Head of caudate nucleus (tissue), 42 donors: ENCODE results near the gene BMP4.
"Not testable (repeated sequence)": the region's sequence is repeated elsewhere in the genome, so short reads cannot be mapped to it uniquely, and the experiment has no call there.

Experiments used
- DNase-seq, 42 donors: peaks; one replicate each; pipeline versions ENCODE4 v3.0.0 to v3.0.0-alpha.2; 2020 to 2021; ENCODE audit warnings: mixed read lengths in 7 of 42
- intact Hi-C: fragments of 100-400 bp; cut with DNase I; formaldehyde crosslinking; loops from one replicate; pipeline ENCODE4 v1.15.0; 2022

Gene BMP4

GRCh38 chr14:53956427-53957201 is at the start of gene BMP4:
Gene BMP4, minus strand, starts transcription at chr14:53956825. Its CDS starts 4,603 bp downstream, at chr14:53952222.
- peak in 2 of 42 donors; percentile 29 to 36 for DNase-seq
- intact Hi-C loops: no loop called here

DNA sequence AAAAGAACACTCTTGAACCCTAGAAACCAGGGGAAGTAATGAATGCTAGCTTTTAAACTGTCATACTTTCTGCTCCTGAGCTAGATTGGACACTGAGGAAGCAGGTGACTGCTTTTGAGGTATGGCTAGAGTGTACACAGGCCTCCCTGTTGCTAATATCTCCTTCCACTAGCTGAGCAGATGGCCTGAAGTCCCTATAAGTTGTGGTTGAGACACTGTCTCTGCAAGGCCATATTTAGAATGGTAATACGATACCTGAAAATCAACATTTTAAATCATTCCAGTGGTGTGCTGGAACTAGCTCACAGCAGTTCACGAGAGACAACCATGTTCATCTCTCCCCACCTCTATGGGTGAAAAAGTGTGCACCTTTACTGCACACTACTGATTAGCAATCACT is 46.4 kb upstream of the BMP4 start:
- intact Hi-C loops: no loop called here
- no peak for DNase-seq

GRCh38 chr14:54002653-54003052 is 46.0 kb upstream of the BMP4 start:
- DNase-seq: no peak
- intact Hi-C loops: no loop called here

DNA sequence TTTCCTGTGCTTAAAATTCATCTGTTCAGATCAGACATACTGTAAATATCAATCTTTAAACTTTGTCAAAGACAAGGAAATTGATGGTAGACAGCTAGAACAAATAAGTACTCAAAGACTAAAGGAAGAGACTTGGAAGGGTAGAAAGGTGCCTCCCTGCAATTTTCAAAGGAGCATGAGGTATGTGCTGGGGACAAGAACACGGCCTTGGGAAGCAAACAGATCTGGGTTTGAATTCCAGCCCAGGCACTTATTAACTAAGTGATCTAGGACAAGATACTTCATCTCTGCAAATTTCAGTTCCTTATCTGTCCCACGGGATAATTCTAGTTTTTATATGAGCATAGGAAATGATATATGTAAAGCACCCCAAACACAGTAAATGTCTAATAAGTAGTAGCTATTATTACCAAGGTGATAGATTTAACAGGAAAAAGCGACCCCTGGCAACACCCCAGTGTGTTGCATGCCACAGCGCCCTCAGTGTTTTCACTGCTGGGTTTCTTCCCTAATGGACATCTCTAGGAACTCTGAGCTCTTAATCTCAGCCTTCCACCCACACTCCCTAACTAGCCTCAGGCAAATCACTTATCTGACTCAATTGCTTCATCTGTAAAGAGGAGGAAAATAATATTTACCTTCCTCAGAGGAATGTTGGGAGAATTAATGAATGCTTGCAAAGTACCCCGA is 44.7 kb upstream of the BMP4 start:
- DNase-seq: no peak
- intact Hi-C loops: no loop called here

DNA sequence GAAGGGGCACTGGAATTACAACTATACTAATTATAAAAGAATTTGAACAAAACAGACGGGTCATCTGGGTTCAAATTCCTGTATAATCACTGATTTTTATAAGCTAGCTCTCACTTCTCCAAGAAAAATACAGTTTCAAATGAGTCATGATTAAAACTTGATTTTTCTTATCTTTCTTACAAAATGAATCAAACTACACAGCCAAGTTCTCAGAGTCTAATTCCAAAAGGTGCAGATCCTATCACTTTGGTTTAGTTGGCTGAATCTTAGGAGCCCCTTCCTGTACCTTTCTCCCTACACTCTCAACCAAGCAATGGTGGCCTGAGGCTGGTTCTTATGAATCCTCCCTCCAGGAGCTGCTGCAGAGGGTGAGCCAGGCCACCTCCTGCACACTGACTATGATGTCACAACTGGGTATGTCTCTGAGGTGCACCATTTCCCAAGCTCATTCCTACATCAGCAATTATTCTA is 43.8 kb upstream of the BMP4 start:
- intact Hi-C loops: no loop called here
- DNase-seq: no peak

DNA sequence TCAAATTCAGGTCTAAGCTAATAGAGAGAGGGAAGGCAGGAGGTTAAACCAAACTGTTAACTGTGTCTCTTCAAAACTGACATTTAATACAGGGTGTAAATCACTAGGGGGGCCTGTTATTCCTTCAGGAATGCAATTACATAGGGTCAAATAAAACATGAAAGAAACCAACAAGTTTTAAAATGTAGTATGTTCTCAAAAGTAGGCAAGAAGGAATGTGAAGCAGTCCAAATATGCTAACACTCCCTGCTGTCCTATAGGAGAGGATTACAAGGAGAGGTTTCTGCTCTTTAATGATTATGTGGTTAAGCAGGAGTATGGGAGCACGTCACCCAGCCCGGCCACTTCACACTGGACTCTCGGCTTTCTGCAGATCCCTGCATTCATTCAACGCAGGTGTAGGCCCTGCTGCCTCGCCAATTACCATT is 42.5 kb upstream of the BMP4 start:
- DNase-seq: no peak
- intact Hi-C loops: no loop called here

GRCh38 chr14:53996041-53996440 is 39.4 kb upstream of the BMP4 start:
- DNase-seq: no peak
- intact Hi-C loops: no loop called here

- intact Hi-C loops: no loop called here
- DNase-seq: no peak
Observed at GRCh38 chr14:53993920-53994607, 37.4 kb upstream of the BMP4 start.

- DNase-seq: no peak
- intact Hi-C loops: no loop called here
Observed at GRCh38 chr14:53990978-53991377, 34.4 kb upstream of the BMP4 start.

DNA sequence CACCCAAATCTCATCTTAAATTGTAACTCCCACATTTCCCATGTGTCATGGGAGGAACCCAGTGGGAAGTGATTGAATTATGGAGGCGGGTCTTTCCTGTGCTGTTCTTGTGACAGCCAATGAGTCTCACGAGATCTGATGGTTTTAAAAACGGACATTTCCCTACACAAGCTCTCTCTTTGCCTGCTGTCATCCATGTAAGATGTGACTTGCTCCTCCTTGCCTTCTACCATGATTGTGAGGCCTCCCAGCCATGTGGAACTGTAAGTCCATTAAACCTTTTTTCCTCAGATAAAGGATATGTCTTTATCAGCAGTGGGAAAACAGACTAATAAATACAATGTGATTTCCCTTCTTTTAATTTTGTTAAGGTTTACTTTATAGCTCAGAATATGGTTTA is 30.1 kb upstream of the BMP4 start:
- DNase-seq, intact Hi-C loops: not testable (repeated sequence)

DNA sequence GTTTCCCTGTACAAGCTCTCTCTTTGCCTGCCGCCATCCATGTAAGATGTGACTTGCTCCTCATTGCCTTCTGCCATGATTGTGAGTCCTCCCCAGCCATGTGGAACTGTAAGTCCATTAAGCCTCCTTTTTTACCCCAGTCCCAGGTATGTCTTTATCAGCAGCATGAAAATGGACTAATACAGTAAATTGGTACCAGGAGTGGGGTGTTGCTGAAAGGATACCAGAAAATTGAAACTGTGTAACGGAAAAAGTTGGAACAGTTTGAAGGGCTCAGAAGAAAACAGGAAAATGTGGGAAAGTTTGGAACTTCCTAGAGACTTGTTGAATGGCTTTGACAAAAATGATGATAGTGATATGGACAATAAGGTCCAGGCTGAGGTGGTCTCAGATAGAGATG is 28.3 kb upstream of the BMP4 start:
- DNase-seq, intact Hi-C loops: not testable (repeated sequence)

DNA sequence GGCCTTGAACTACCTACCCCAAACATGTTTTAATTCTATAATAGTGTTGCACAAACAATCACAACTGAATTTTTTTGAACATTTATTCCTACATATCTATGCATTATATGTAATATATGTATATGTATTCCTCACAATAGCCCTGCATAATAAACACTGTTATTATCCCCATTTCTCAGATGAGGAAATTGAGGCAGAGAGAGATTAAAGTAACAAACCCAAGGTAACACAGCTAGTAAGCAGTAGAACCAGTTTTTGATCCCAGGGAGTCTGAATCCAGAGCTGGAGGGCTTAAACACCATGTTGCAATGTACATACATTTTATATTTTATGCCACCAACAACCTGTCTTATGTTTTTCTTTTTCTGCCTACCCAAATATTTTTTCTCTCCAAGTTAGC is 26.5 kb upstream of the BMP4 start:
- no peak for DNase-seq
- intact Hi-C loops: no loop called here

DNA sequence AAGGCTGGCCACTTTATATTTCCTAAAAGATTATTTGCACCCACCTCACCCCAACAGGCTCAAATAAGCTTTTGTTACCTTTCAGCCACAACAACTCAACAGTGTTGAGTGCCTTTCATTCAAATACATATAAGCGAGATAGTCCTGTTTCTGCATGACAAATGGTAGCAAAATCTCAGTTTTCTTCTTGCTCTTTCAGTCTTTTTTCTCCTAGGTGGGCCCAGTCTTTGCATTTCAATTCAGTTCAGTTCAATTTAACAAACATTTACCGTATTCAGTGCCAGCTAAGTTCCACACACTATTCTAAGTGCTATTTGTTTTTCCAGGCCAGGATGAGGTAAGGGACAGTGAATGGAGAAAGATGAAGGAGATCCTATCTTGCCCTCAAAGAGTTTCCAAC is 25.9 kb upstream of the BMP4 start:
- DNase-seq: no peak
- intact Hi-C loops: no loop called here

DNA sequence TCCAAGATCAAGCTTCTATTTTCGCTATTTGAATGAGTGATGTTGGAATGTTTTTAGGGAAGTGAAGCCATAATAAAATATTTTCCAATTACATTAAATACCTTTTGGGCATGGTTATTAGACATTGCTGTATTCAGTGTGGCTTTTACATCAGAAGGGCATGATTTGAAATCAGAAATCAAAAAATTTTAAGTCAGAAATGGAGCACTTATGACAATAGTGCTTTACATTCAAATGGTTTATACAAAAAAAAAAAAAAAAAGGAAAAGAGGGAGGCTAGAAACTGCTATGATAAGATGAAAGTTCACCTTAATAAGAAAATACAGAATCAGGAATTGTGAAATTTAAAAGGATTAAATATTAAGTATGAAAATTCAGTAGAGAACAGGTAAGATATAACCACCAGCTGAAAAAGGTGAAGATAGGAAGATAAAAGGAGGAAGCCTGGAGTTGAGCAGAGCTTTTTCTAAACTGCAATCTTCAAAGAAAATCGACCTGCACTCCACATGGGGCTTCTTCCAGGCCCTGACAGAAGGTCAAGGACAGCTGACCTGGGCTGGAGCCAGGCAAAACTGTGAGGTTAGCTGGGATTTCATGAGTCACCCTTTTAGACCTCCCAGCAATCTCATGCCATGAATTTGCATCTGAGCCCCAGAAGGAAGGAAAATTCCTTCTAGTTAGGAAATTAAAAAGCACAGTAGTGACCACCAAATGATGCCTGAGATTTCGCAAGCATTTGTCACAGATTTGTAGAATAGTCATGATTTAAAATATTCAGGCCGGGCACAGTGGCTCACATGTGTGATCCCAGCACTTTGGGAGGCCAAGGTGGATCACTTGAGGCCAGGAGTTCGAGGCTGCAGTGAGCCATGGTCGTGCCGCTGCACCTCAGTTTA is 23.4 kb upstream of the BMP4 start:
- no peak for DNase-seq
- intact Hi-C loops: no loop called here

- DNase-seq: no peak
- intact Hi-C loops: no loop called here
Observed at GRCh38 chr14:53979113-53979681, 22.6 kb upstream of the BMP4 start.

DNA sequence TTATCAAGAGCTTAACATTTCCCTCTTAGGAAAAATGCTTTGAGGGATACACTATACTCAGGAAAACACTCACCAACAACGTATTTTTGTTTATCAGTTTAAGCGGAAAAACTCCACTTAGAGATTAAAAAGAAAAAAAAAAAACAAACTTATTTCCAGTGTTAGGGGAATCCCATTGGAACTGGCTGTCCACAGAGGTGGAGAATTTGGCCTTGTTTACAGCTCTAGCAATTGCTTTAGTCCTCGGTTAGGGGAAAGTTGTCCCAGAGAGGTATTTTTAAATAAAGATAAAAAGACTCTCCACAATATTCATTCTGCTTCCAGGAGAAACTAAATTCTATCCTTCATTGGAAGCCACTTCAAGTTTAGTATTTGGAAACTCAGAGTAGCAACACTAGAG is 21.6 kb upstream of the BMP4 start:
- intact Hi-C loops: no loop called here
- no peak for DNase-seq

DNA sequence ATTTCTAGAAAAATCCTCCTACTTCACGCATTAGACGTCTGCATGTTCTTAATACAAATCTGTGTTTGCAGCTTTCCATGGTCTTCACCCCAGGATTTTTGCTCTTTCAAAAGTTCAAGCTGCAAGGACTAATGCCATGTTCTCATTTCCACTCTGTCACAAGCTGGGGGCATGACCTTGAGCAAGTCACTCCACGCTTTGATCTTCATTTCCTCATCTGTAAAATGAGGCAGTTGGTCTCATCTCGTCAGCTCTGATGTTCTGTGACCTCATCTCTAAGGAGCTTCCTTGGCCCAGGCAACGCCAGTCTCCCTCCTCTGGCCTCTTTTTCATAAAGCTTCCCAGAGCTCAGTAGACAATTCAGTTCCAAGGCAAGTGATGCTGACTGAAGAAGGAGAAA is 18.8 kb upstream of the BMP4 start:
- no peak for DNase-seq
- intact Hi-C loops: no loop called here

GRCh38 chr14:53971521-53971920 is 14.9 kb upstream of the BMP4 start:
- intact Hi-C loops: no loop called here
- no peak for DNase-seq

- intact Hi-C loops: no loop called here
- DNase-seq: no peak
Observed at GRCh38 chr14:53969326-53969725, 12.7 kb upstream of the BMP4 start.
